GM12873 (cell line): Measurements from ENCODE around the gene LRRC1.

Source experiments
- TF ChIP-seq, protein P1 (sequence below): IDR thresholded peaks from 2 replicates; pipeline ENCODE4 v1.5.1; 2012; ENCODE audit warnings: low read depth, mild to moderate bottlenecking, moderate library complexity, low read length, control low read depth; ENCODE audit not compliant: insufficient read depth; ENCODE audit errors: missing control alignments

The LRRC1 gene

DNA sequence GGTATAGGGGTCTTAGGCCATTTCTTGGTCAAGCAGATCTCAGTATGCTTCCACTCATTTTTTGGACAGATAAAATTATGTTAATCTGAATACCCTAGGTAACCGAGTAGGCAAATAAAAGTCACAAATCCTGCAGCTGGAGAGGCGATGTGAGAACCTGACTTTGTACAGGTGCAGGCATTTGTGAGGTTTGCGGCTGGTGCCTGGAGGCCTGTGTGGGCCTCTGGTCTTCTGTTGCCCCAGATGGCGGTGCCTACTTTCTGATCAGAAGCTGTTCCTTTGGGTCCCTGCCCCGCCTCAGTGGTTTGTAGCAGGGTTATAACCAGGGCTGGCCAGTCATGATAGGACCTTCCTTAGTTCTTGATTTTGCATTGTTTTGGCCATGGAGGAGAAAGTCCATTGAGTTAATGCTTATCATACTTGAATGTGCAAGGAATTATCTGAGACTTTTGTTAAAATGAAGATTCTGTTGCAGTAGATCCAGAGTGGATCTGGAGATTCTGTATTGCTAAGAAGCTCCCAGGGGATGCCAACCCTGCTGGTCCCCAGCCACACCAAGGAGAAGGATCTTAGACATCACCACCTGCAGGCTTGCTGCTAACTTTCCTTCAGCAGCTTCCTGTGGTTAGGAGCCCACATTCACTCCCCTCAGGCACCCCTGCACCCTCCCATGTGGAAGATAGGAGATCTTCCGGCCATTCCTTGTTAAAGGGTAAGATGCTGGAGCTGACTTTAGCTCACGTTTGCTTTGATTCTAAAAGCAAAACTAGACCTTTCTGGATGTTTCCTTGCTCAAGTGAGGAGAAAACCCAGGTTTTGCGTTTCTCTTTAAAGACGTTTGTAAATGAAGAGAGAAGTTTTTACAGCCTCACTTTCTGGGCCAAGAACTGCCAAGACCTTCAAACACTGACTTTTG lies 50.7 kb downstream of the LRRC1 start:
- TF ChIP-seq, protein P1, sequence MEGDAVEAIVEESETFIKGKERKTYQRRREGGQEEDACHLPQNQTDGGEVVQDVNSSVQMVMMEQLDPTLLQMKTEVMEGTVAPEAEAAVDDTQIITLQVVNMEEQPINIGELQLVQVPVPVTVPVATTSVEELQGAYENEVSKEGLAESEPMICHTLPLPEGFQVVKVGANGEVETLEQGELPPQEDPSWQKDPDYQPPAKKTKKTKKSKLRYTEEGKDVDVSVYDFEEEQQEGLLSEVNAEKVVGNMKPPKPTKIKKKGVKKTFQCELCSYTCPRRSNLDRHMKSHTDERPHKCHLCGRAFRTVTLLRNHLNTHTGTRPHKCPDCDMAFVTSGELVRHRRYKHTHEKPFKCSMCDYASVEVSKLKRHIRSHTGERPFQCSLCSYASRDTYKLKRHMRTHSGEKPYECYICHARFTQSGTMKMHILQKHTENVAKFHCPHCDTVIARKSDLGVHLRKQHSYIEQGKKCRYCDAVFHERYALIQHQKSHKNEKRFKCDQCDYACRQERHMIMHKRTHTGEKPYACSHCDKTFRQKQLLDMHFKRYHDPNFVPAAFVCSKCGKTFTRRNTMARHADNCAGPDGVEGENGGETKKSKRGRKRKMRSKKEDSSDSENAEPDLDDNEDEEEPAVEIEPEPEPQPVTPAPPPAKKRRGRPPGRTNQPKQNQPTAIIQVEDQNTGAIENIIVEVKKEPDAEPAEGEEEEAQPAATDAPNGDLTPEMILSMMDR = no peak

DNA sequence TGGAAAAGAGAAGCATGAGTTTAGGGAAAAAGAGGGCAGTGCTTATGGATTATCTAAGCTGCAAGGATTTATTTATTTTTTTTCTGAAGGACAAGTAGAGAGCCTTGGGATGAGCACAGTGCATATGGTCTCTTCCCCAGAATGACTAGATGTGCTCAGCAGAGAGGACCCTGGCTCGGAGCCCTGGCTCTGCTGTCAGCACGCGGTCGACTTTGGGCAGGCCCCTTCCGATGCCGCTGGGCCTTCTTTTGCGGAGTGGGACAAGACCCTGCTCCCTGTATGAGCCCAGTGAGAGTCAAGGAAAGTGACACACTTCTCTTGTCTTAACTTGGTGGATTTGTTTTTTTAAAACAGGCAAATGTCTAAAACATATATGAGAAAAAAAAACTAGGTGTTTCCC lies 51.4 kb downstream of the LRRC1 start:
- TF ChIP-seq, protein P1 = no peak

DNA sequence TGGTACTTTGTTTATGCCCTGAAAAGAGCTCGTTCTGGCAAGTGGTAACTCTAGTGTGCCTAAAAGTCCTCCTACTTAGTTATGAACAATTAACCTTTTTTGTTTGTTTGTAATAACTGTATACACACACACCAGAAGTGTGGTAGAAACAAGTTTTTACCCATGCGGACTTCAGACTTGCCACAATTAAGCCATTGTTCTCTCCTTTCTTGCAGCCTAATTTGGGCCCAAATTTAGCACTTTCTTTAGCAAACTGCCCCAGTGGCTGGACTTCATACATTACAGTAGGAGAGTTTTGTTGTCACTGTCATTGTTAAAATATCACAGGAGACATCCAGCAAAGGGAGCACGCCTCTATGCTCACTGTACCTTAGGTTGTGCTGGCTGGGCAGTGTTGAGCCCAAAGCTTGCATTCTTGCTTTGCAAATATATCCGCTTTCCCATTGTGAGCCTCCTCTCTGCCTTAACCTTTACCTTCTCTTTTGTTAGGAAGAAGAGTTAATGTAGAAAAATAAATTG lies 53.0 kb downstream of the LRRC1 start:
- TF ChIP-seq, protein P1 = no peak

DNA sequence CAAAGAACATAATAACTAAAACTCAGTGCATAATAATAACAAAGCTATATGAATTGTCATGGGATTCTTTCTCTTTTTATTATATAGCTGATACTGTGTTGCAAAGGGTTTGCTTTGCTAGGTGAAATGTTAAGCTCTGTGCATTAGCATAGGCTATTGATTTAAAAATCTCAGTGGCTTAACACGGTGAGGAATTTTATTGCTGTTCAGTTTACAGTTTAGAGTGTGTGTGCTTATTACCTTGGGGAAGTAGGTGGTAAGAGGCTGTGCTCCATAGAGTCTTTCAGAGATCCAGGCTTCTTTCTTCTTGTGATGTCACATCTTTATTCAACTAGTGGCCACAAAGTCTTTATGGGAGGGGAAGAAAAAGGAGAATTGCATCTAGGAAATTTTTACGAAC lies 55.7 kb downstream of the LRRC1 start:
- TF ChIP-seq, protein P1 = no peak

DNA sequence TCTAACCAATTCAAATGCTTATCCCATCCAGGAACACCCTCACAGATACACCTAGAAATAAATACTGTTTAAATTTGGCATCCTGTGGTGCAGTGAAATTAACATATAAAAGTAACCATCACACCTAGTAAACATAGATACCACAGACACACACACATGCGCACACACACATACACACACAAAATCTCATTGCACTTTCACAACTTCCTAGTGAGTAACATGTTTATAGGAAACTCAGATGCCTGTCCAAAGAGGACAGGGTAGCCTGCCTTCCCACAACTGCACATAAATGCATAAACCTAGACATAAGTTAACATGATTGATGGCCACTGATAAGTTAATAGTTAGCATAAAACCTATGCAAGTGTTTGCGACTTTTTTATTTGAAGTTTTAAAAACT lies 56.8 kb downstream of the LRRC1 start:
- TF ChIP-seq, protein P1 = no peak

DNA sequence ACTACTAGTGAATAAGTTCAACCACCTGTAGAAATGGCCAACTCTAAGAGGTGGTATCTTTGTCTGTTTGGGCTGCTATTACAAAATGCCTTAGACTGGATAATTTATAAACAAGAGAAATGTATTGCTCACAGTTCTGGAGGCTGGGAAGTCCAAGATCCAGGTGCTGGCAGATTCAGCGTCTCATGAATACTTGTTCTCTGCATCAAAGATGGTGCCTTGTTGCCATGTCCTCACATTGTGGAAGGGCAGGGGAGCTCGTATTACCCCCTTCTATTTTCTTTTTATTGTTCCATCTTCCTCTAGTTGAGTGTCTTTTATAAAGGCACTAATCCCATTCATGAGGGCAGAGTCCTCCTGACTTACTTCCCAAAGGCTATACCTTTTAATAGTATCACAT lies 58.0 kb downstream of the LRRC1 start:
- TF ChIP-seq, protein P1 = no peak

DNA sequence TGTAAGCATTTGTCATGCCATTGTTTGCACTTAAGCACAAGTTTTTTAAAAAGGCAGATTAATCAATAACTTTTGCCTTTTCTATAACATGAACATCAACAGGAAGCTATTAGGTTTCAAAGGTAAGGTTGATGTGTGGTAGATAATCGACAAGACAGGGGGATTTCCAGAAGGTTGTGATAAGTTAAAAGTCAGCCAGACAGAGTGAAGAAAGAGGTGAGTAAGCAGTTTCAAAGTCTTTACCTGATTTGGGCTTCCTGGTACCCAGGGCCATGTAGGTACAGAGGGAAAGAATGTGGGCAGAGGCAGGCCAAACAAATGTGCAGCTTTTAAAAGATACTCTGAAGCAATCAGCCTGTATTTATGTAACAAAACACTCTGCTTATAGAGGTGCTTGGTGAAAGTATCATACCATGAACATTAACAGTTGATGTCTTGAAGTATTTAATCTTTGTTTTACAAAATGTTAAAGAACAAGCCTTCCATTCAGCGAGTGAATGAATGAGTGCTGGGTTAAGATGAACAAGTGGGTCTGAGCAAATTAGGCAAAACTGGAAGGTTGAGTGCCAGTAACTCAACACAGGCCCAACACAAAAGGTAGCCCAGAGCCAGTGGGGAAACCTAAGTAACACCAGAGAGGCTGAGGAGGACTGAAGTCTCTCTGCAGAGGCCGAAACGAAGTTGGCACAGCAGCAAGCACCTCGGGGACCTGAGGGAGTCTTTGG lies 60.2 kb downstream of the LRRC1 start:
- TF ChIP-seq, protein P1 = no peak
